CD4-positive, alpha-beta memory T cell (primary cell): ENCODE data around the gene GCHFR. TPM values are rescaled to one million over a fixed set of nuclear protein-coding genes. Genes with fewer than 3 reads are reported as not detected.

Experiments
- polyA plus RNA-seq, 2 donors: library from polyadenylated mRNA; unstranded; fragments of 300-500 nt; fragmentation: Illumina TruSeq; gene quantifications; one replicate each; pipeline ENCODE4 v1.2.3, GENCODE V29; 2021
- total RNA-seq, 2 experiments: library from RNA; stranded (reverse); gene quantifications; one replicate each; pipeline ENCODE4 v1.2.3, GENCODE V29; 2021

GCHFR gene
- total and polyA plus RNA-seq, 4 experiments from 2014 or later, result 21.2 to 115 (median 49.4) TPM

Other genes with a start within 250 kb of the GCHFR start
- gene CCDC32, start 199.0 kb upstream of the GCHFR start, total RNA-seq, result 10 to 100 TPM; 31.7 to 32.4 TPM
- 10 to 100 TPM; 41.9 to 49.3 TPM for gene CCDC32, start 199.0 kb upstream of the GCHFR start, polyA plus RNA-seq
- gene RPUSD2, start 194.8 kb upstream of the GCHFR start, total RNA-seq, result 10 to 100 TPM; 13.6 to 15.1 TPM
- gene RPUSD2, start 194.8 kb upstream of the GCHFR start, polyA plus RNA-seq, result 10 to 100 TPM; 19.4 to 25.0 TPM
- 1 to 10 TPM in 1 of 2 experiments, under 1 TPM in 1; 0.99 to 1.2 TPM for gene KNL1, start 169.8 kb upstream of the GCHFR start, total RNA-seq
- under 1 TPM in 1 of 2 donors, not detected in 1; 0.10 TPM for gene KNL1, start 169.8 kb upstream of the GCHFR start, polyA plus RNA-seq
- 1 to 10 TPM in 1 of 2 experiments, under 1 TPM in 1; 0.93 to 1.7 TPM for gene RAD51, start 68.9 kb upstream of the GCHFR start, total RNA-seq
- gene RAD51, start 68.9 kb upstream of the GCHFR start, polyA plus RNA-seq, result 1 to 10 TPM in 1 of 2 donors, under 1 TPM in 1; 0.21 to 1.6 TPM
- gene RMDN3, start 8.8 kb upstream of the GCHFR start, total RNA-seq, result 10 to 100 TPM; 24.5 to 26.7 TPM
- gene RMDN3, start 8.8 kb upstream of the GCHFR start, polyA plus RNA-seq, result 10 to 100 TPM; 28.9 to 35.9 TPM
- gene C15orf62, start 5.9 kb downstream of the GCHFR start, total RNA-seq, result 1 to 10 TPM; 3.5 TPM
- under 1 TPM; 0.24 to 0.29 TPM for gene C15orf62, start 5.9 kb downstream of the GCHFR start, polyA plus RNA-seq
- 10 to 100 TPM; 34.1 to 35.0 TPM for gene ZFYVE19, start 43.0 kb downstream of the GCHFR start, total RNA-seq
- 10 to 100 TPM; 10.4 to 20.4 TPM for gene ZFYVE19, start 43.0 kb downstream of the GCHFR start, polyA plus RNA-seq
- gene DNAJC17, start 43.4 kb downstream of the GCHFR start, total RNA-seq, result 10 to 100 TPM; 40.5 to 43.9 TPM
- 10 to 100 TPM; 24.3 to 31.5 TPM for gene DNAJC17, start 43.4 kb downstream of the GCHFR start, polyA plus RNA-seq
- not detected for gene PPP1R14D, start 64.6 kb downstream of the GCHFR start, total RNA-seq
- not detected for gene PPP1R14D, start 64.6 kb downstream of the GCHFR start, polyA plus RNA-seq
- 1 to 10 TPM; 3.8 to 4.0 TPM for gene SPINT1, start 80.0 kb downstream of the GCHFR start, total RNA-seq
- 1 to 10 TPM; 4.0 to 5.3 TPM for gene SPINT1, start 80.0 kb downstream of the GCHFR start, polyA plus RNA-seq
- gene RHOV, start 110.2 kb downstream of the GCHFR start, total RNA-seq, result not detected
- not detected for gene RHOV, start 110.2 kb downstream of the GCHFR start, polyA plus RNA-seq
- 10 to 100 TPM; 18.4 to 20.3 TPM for gene VPS18, start 130.4 kb downstream of the GCHFR start, total RNA-seq
- gene VPS18, start 130.4 kb downstream of the GCHFR start, polyA plus RNA-seq, result 10 to 100 TPM; 14.6 to 21.6 TPM
- gene DLL4, start 165.3 kb downstream of the GCHFR start, total RNA-seq, result not detected
- gene DLL4, start 165.3 kb downstream of the GCHFR start, polyA plus RNA-seq, result not detected
- 1 to 10 TPM; 1.2 TPM for gene CHAC1, start 189.4 kb downstream of the GCHFR start, total RNA-seq
- under 1 TPM; 0.24 to 0.43 TPM for gene CHAC1, start 189.4 kb downstream of the GCHFR start, polyA plus RNA-seq